Cardiac fibroblast (primary cell): Measurements from ENCODE around the gene KCNT1.

Source experiments
- DNase-seq, 2 donors: peaks; one replicate each; pipeline versions ENCODE4 v3.0.0 to v3.0.0-alpha.2; 2010; ENCODE audit warnings: low read depth in 2 of 2
- H3K4me3 ChIP-seq, 2 donors: replicated peaks in 1 of 2; 1 replicate in 1 of 2; 2 replicates in 1 of 2; pipeline ENCODE4 v1.5.1; 2011; ENCODE audit warnings: low read depth in 2 of 2, low read length in 2 of 2, mild to moderate bottlenecking in 2 of 2, moderate library complexity in 1 of 2
- TF ChIP-seq, protein P1 (sequence below): IDR thresholded peaks from one replicate; pipeline ENCODE4 v1.5.1; 2011; ENCODE audit warnings: low read depth, mild to moderate bottlenecking, low read length, inconsistent platforms

The KCNT1 gene

GRCh38 chr9:135775911-135776310 is 73.9 kb downstream of the KCNT1 start:
- TF ChIP-seq, protein P1, sequence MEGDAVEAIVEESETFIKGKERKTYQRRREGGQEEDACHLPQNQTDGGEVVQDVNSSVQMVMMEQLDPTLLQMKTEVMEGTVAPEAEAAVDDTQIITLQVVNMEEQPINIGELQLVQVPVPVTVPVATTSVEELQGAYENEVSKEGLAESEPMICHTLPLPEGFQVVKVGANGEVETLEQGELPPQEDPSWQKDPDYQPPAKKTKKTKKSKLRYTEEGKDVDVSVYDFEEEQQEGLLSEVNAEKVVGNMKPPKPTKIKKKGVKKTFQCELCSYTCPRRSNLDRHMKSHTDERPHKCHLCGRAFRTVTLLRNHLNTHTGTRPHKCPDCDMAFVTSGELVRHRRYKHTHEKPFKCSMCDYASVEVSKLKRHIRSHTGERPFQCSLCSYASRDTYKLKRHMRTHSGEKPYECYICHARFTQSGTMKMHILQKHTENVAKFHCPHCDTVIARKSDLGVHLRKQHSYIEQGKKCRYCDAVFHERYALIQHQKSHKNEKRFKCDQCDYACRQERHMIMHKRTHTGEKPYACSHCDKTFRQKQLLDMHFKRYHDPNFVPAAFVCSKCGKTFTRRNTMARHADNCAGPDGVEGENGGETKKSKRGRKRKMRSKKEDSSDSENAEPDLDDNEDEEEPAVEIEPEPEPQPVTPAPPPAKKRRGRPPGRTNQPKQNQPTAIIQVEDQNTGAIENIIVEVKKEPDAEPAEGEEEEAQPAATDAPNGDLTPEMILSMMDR: no peak
- no peak for DNase-seq

GRCh38 chr9:135776893-135777622 is 75.1 kb downstream of the KCNT1 start:
- no peak for DNase-seq
- TF ChIP-seq, protein P1: no peak
- H3K4me3 ChIP-seq: no peak overlapping the region

More at GRCh38 chr9:135775911-135776310, 73.9 kb downstream of the KCNT1 start:
- H3K4me3 ChIP-seq: no peak overlapping the region

- no peak for DNase-seq
- TF ChIP-seq, protein P1: no peak
- no peak overlapping the region for H3K4me3 ChIP-seq
These were observed 75.7 kb downstream of the KCNT1 start for GRCh38 chr9:135777623-135778177.

GRCh38 chr9:135778421-135778820 is 76.4 kb downstream of the KCNT1 start:
- no peak overlapping the region for H3K4me3 ChIP-seq
- TF ChIP-seq, protein P1: no peak
- no peak for DNase-seq

DNA sequence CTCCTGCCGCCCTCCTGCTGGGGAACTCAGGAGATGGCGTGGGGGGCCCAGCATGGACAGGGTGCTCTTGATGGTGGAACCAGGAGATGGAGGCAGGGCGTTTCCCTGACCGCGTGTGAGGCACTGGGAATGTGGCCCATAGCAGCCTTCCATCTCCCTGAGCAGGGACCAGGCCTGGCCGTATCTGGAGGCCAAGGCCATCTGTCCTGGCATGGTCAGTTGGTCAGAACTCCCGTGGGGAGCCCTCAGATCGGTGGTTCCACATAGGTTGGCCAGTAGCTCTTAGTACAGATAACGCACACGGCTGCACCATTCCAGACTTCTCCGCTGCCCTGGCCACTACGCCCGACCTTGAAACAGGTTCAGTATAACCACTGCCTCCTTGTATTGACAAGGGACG is 77.6 kb downstream of the KCNT1 start:
- no peak overlapping the region for H3K4me3 ChIP-seq
- DNase-seq: no peak
- TF ChIP-seq, protein P1: no peak

- H3K4me3 ChIP-seq: no peak overlapping the region
- no peak for DNase-seq
- TF ChIP-seq, protein P1: no peak
These were observed 78.1 kb downstream of the KCNT1 start for GRCh38 chr9:135780086-135780485.

DNA sequence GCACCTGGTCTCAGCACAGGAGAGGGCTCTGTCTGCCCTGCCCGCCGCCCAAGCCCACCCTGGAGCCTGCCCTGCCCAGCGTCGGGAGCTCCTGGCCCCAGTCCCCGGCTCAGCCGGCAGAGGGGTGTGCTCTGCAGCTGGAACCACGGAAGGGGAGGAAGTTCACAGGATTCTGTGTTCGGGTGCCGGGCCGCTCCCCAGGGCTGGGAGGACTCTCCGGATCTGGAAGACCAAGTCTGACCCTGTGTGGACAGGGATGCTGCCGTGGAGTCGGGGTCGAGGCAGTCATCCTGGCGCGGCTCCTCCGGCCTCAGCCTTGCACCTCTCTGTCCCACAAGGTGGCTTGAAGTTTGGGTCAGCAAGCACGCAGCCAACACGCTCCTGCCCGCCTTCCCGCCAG is 78.6 kb downstream of the KCNT1 start:
- no peak overlapping the region for H3K4me3 ChIP-seq
- TF ChIP-seq, protein P1: no peak
- no peak for DNase-seq
